Cardiac muscle cell (in vitro differentiated cells and primary cell): ENCODE measurements around the gene BACH1. TPM values are rescaled to one million over a fixed set of nuclear protein-coding genes. Genes with fewer than 3 reads are reported as not detected.
A peak's percentile ranks its signal among the peaks of the same experiment; 100 is the strongest.
"Not testable (repeated sequence)": the region's sequence is repeated elsewhere in the genome, so short reads cannot be mapped to it uniquely, and the experiment has no call there.

ENCODE experiments used
- DNase-seq, 2 donors: peaks; one replicate each; pipeline versions ENCODE4 v3.0.0 to v3.0.0-alpha.2; 2010 to 2017; ENCODE audit warnings: low read depth in 1 of 2, low spot score in 1 of 2
- H3K27ac ChIP-seq: fragments of 200-600 bp; sonication (generic); 2 replicates; pipeline ENCODE4 v1.5.1; 2016
- H3K27me3 ChIP-seq: fragments of 200-600 bp; sonication (generic); 2 replicates; pipeline ENCODE4 v1.6.0; 2016; ENCODE audit warnings: control low read depth
- H3K36me3 ChIP-seq: fragments of 200-600 bp; sonication (generic); 2 replicates; pipeline ENCODE4 v1.5.1; 2016; ENCODE audit warnings: control low read depth
- H3K4me1 ChIP-seq: fragments of 200-600 bp; sonication (generic); 2 replicates; pipeline ENCODE4 v1.8.1; 2017; ENCODE audit warnings: low read depth, mild to moderate bottlenecking, mixed run types
- H3K4me3 ChIP-seq: fragments of 200-600 bp; sonication (generic); 2 replicates; pipeline ENCODE4 v1.5.1; 2016; ENCODE audit warnings: mild to moderate bottlenecking
- H3K9me3 ChIP-seq: fragments of 200-600 bp; sonication (generic); 2 replicates; pipeline ENCODE4 v1.5.1; 2017; ENCODE audit warnings: low read depth, mild to moderate bottlenecking, control low read depth
- polyA plus RNA-seq: library from polyadenylated mRNA; unstranded; fragments of >200 nt; fragmentation: Nextera tagmentation; extraction: Ambion mirVana; gene quantifications from 2 replicates; pipeline ENCODE4 v1.2.1, GENCODE V29; 2016
- total RNA-seq: library from RNA; depleted of rRNA; stranded (reverse); fragments of >200 nt; gene quantifications from 2 replicates; pipeline ENCODE4 v1.2.3, GENCODE V29; 2016
- TF ChIP-seq, protein P1 (sequence below): IDR thresholded peaks from 2 replicates; pipeline ENCODE4 v1.5.1; 2012; ENCODE audit warnings: low read depth, mild to moderate bottlenecking, low read length

The BACH1 gene
- total and polyA plus RNA-seq, 2 experiments from 2014 or later = 17.2 to 32.3 TPM

DNA sequence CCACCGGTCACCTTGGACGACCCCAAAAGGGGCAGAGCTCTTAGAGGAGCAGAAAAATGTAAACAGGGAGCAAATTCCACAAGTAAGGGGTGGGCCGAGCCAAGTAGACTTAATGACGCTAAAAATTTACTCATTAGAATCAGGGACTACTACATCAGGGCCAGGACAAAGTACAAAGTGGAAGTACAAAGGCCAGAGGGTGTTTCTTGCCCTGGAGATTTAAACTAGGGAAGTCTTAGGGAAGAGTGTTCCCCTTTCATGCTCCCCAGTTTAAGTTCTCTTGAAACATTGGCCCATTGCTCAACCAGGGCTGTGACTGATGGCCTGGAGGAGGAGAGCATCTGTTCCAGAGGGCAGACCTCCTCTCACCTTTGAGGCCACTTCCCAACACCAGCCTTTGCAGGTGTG, 48.6 kb downstream of the BACH1 start:
- TF ChIP-seq, protein P1, sequence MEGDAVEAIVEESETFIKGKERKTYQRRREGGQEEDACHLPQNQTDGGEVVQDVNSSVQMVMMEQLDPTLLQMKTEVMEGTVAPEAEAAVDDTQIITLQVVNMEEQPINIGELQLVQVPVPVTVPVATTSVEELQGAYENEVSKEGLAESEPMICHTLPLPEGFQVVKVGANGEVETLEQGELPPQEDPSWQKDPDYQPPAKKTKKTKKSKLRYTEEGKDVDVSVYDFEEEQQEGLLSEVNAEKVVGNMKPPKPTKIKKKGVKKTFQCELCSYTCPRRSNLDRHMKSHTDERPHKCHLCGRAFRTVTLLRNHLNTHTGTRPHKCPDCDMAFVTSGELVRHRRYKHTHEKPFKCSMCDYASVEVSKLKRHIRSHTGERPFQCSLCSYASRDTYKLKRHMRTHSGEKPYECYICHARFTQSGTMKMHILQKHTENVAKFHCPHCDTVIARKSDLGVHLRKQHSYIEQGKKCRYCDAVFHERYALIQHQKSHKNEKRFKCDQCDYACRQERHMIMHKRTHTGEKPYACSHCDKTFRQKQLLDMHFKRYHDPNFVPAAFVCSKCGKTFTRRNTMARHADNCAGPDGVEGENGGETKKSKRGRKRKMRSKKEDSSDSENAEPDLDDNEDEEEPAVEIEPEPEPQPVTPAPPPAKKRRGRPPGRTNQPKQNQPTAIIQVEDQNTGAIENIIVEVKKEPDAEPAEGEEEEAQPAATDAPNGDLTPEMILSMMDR = no peak
- H3K36me3 ChIP-seq = no peaks in the 10 kb centered on the region
- peaks cover 22% of the 10 kb centered on the region for H3K4me1 ChIP-seq
- peak overlapping the region; percentile 52 for H3K27ac ChIP-seq
- no peak for DNase-seq
- H3K4me3 ChIP-seq = no peak overlapping the region
- H3K27me3 ChIP-seq = no peaks in the 10 kb centered on the region
- H3K9me3 ChIP-seq = no peaks in the 10 kb centered on the region

DNA sequence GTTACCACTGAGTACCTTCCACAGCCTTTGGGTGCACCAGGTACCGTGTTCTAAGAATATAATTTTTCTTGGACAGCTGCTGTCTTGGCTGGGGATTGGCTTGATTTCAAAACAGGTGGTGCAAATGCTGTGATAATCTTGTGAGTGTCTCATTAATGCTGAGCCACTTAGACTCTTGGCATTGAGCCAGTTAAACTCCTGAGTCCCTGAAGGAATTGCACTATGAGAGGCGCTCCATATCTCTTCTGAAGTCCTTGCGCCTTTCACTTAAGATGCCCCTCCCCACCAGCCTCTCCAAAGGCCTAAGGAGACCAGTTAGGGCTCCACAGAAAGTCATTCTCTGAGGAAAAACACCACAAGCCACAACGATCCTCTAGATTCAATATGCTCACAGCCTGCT, 51.0 kb downstream of the BACH1 start:
- Histone ChIP-seq H3K4me1 (peaks cover 15% of the 10 kb centered on the region), H3K4me3 (no peak overlapping the region), H3K27me3 (no peaks in the 10 kb centered on the region), H3K36me3 (no peaks in the 10 kb centered on the region), H3K9me3 (no peaks in the 10 kb centered on the region), H3K27ac (peak overlapping the region; percentile 5)
- DNase-seq = peak in 1 of 2 donors; percentile 52
- TF ChIP-seq, protein P1 = no peak

DNA sequence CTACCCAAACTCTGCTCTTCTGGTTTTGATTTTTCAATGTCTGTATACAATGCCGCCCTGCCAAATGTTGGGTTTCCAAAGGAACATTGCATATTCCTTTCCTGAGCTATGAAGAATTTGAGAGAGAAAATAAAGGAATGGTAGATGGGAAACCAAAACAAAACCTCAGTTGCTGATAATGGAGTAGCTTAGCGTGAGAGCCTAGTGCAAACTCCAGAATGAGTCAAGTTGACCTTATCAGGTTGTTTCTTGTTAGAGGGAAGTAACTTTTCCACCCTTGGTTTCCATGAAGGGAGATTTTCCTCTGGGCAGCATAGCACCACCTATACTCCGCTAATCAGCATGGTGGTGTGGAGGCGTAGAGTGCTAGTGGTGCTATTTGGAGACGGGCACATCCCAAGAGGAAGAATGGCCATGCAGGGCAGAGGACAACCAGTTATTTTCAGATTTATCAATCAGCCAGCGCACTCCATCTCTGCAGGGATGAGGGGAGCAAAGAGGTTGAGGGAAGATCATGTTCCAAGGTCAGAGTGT, 51.6 kb downstream of the BACH1 start:
- no peak overlapping the region for H3K4me3 ChIP-seq
- H3K27ac ChIP-seq = peak overlapping the region; percentile 5
- no peaks in the 10 kb centered on the region for H3K9me3 ChIP-seq
- peaks cover 15% of the 10 kb centered on the region for H3K4me1 ChIP-seq
- no peaks in the 10 kb centered on the region for H3K36me3 ChIP-seq
- no peaks in the 10 kb centered on the region for H3K27me3 ChIP-seq
- peak in 1 of 2 donors; percentile 59 for DNase-seq
- TF ChIP-seq, protein P1 = no peak

GRCh38 chr21:29351691-29352090, 53.0 kb downstream of the BACH1 start:
- H3K27me3 ChIP-seq = no peaks in the 10 kb centered on the region
- no peaks in the 10 kb centered on the region for H3K36me3 ChIP-seq
- no peaks in the 10 kb centered on the region for H3K9me3 ChIP-seq
- peak overlapping the region; percentile 88 for H3K27ac ChIP-seq
- TF ChIP-seq, protein P1 = no peak
- H3K4me3 ChIP-seq = no peak overlapping the region
- peaks cover 15% of the 10 kb centered on the region for H3K4me1 ChIP-seq
- peak; percentile 45 to 81 for DNase-seq

DNA sequence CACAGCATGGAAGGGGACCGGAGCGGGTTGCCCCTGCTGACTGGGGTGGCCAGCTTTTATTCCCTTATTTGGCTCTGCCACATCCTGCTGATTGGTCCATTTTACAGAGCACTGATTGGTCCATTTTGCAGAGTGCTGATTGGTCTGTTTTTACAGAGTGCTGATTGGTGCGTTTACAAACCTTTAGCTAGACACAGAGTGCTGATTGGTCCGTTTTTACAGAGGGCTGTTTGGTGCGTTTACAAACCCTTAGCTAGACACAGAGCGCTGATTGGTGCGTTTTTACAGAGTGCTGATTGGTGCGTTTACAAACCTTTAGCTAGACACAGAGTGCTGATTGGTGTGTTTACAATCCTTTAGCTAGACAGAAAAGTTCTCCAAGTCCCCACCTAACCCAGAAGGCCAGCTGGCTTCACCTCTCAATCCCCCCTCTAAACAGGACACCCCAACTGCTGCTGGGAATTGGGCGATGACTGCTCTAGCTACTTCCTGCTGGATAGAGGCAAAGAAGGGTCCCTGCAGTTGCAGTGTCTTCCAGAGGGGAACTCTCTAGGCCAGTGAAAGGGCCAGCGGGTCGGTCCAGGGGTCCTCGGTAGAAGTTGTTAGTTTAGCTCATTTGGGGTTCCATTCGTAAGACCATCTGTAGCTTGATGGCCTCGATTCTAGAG, 56.5 kb downstream of the BACH1 start:
- DNase-seq, H3K27me3 ChIP-seq, H3K36me3 ChIP-seq, H3K27ac ChIP-seq, H3K4me3 ChIP-seq, H3K9me3 ChIP-seq: not testable (repeated sequence)
- peaks cover 15% of the 10 kb centered on the region for H3K4me1 ChIP-seq

DNA sequence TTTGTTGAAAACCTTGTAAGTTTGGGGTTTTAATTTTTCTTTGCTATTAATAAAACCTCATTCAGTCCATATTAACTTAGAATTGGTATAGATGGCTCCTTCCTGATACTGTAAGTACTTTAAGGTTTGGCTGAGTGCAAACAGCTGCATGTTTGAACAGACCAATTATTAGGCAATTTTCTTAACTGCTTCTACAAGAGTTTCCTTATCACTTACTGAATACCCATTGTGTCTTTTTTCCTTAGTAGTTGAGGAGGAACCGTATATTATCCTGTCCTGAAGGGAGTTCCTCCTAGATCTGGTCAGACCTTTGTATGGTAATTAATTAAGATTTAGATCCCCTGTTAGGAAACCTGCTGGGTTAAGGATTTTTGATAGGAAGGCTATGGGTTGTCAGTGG, 57.6 kb downstream of the BACH1 start:
- not testable (repeated sequence) for H3K27me3 ChIP-seq, H3K4me1 ChIP-seq, H3K4me3 ChIP-seq, H3K9me3 ChIP-seq, DNase-seq, H3K36me3 ChIP-seq, H3K27ac ChIP-seq

- H3K9me3 ChIP-seq, DNase-seq, H3K4me3 ChIP-seq, H3K4me1 ChIP-seq, H3K27me3 ChIP-seq, H3K27ac ChIP-seq, H3K36me3 ChIP-seq: not testable (repeated sequence)
Observed at GRCh38 chr21:29356810-29357209, 58.1 kb downstream of the BACH1 start.
